ENCODE results near the gene AARSD1. TPM values are rescaled to one million over a fixed set of nuclear protein-coding genes. Genes with fewer than 3 reads are reported as not detected.

The AARSD1 gene, protein sequence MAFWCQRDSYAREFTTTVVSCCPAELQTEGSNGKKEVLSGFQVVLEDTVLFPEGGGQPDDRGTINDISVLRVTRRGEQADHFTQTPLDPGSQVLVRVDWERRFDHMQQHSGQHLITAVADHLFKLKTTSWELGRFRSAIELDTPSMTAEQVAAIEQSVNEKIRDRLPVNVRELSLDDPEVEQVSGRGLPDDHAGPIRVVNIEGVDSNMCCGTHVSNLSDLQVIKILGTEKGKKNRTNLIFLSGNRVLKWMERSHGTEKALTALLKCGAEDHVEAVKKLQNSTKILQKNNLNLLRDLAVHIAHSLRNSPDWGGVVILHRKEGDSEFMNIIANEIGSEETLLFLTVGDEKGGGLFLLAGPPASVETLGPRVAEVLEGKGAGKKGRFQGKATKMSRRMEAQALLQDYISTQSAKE
- total RNA-seq (2022; extraction: Qiagen RNA extraction; ENCODE audit: low read depth) = 55.2 to 67.7 TPM (median 59.1 TPM) in 5 replicates

GRCh38 chr17:42964161-42964932 is at the start of gene AARSD1:
Gene AARSD1, minus strand, starts transcription at chr17:42964454. Its CDS starts 14 bp downstream, at chr17:42964440.

GRCh38 chr17:43006639-43007551 is 42.6 kb upstream of the AARSD1 start, which contains the start of gene IFI35:
Gene IFI35, plus strand, starts transcription at chr17:43006784. Its CDS starts 164 bp downstream, at chr17:43006948.

DNA sequence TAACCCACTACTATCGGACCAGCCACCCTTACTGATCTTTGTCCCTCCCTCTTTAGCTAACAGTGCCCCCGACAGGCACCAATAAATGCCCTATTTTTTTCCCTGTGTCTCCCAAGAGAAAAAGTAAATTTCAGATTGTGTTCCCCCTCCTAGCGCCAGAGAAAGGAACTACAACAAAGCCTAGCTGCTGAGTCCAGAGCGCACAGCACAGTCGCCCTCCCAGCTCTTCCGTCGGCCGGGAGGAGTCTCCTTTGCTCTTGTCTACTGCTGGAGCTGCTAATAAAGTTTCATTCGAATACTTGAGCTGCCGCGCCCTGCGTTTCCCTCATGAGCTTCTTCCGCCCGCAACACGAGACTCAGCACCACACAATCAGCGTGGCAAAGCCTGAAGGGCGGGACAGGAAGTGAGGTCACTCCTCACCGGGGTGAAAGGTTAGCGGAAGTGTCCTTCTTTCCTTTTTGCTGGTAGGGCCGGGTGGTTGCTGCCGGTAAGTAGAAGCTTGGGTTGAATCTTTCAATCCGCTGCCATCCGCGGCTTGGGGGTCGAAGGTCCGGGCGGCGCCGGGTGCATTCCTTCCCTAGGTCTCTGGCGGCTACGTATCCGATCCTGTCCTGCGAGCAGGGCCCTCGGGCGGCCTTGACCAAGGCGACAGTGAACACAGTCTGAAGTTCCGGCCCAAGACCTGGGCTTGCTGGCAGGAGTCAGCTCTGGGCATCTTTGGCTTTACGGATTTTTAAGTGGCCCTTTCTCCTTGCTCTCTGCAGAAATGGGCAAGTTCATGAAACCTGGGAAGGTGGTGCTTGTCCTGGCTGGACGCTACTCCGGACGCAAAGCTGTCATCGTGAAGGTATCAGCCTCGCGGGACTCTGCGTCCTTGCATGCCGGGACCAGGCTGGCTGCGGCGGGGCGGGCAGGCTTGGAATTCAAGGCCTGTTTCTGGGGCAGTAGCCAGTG is 34.0 kb upstream of the AARSD1 start, which contains the start of gene RPL27:
Gene RPL27, plus strand, starts transcription at position 436 of the 955 bp plus-strand sequence. Its CDS starts 332 bp downstream, at position 768.

GRCh38 chr17:42980274-42980765 is 16.1 kb upstream of the AARSD1 start, which contains the start of gene RUNDC1:
Gene RUNDC1, plus strand, starts transcription at chr17:42980565. Its CDS starts 12 bp downstream, at chr17:42980577.

DNA sequence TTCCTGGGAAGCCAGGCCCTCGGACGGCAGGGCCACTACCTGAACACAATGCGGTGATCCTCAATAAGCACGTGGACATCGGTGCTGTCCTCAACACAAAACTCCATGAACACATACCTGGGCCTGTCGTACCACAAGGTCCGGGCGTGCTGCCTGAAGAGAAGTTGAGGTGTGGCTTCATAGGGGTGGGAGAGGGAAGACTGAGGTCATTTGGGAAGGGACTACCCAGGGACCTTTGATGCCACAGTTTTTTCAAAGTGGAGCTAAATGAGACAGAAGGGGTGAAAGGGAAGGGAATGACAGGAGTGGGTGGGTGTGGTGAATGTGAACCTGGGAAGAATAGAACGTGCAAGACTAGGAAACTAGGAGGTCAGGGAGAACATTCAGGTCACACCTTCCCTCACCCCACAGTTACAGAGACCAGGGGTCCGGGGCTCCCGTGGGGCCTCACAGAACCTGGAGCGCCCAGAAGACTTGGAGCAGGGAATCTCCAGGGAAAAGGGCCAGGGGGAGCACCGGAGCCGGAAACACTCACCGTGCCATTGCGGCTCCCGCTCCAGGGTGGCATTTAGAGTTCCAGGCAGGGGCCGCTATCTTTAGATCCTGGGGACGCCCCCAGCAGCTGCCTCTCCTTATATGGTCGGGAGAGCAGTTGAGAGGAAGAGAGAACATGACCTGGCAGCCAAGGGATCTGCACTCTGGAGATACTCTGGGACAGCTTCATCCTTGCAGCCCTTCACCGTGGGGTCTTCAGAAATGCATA is 15.4 kb upstream of the AARSD1 start, which contains the start of gene PTGES3L:
Gene PTGES3L, minus strand, starts transcription at position 570 of the 763 bp plus-strand sequence. Its CDS starts 27 bp downstream, at position 543.

Other genes starting within 250 kb of the AARSD1 start
- gene EZH1, start 219.4 kb downstream of the AARSD1 start, total RNA-seq (2022; extraction: Qiagen RNA extraction; ENCODE audit: low read depth) = 10.2 to 14.6 TPM (median 13.3 TPM) in 5 replicates
- gene RAMP2, start 203.2 kb downstream of the AARSD1 start, total RNA-seq (2022; extraction: Qiagen RNA extraction; ENCODE audit: low read depth) = 0.74 to 1.3 TPM (median 0.88 TPM) in 4 of 5 replicates, not detected in the other
- gene VPS25, start 191.0 kb downstream of the AARSD1 start, total RNA-seq (2022; extraction: Qiagen RNA extraction; ENCODE audit: low read depth) = 118 to 129 TPM (median 121 TPM) in 5 replicates
- gene WNK4, start 183.8 kb downstream of the AARSD1 start, total RNA-seq (2022; extraction: Qiagen RNA extraction; ENCODE audit: low read depth) = 0.47 to 2.3 TPM (median 1.7 TPM) in 5 replicates
- 92.1 to 146 TPM (median 129 TPM) in 5 replicates for gene COA3, start 165.8 kb downstream of the AARSD1 start, total RNA-seq (2022; extraction: Qiagen RNA extraction; ENCODE audit: low read depth)
- 0.18 TPM in 1 of 5 replicates, not detected in the others for gene CNTD1, start 165.6 kb downstream of the AARSD1 start, total RNA-seq (2022; extraction: Qiagen RNA extraction; ENCODE audit: low read depth)
- gene BECN1, start 140.2 kb downstream of the AARSD1 start, total RNA-seq (2022; extraction: Qiagen RNA extraction; ENCODE audit: low read depth) = 73.4 to 105 TPM (median 80.8 TPM) in 5 replicates
- gene PSME3, start 131.1 kb downstream of the AARSD1 start, total RNA-seq (2022; extraction: Qiagen RNA extraction; ENCODE audit: low read depth) = 235 to 258 TPM (median 245 TPM) in 5 replicates
- 1.1 to 2.5 TPM (median 1.9 TPM) in 5 replicates for gene AOC2, start 119.9 kb downstream of the AARSD1 start, total RNA-seq (2022; extraction: Qiagen RNA extraction; ENCODE audit: low read depth)
- gene AOC3, start 113.3 kb downstream of the AARSD1 start, total RNA-seq (2022; extraction: Qiagen RNA extraction; ENCODE audit: low read depth) = 1.1 to 2.5 TPM (median 1.2 TPM) in 5 replicates
- gene G6PC1, start 63.7 kb downstream of the AARSD1 start, total RNA-seq (2022; extraction: Qiagen RNA extraction; ENCODE audit: low read depth) = not detected in 5 replicates
- 0.69 to 1.2 TPM (median 0.74 TPM) in 5 replicates for gene PTGES3L, start 15.6 kb upstream of the AARSD1 start, total RNA-seq (2022; extraction: Qiagen RNA extraction; ENCODE audit: low read depth)
- 18.0 to 23.7 TPM (median 21.3 TPM) in 5 replicates for gene RUNDC1, start 16.1 kb upstream of the AARSD1 start, total RNA-seq (2022; extraction: Qiagen RNA extraction; ENCODE audit: low read depth)
- 2,630 to 3,512 TPM (median 2,993 TPM) in 5 replicates for gene RPL27, start 34.0 kb upstream of the AARSD1 start, total RNA-seq (2022; extraction: Qiagen RNA extraction; ENCODE audit: low read depth)
- 16.0 to 22.6 TPM (median 19.8 TPM) in 5 replicates for gene IFI35, start 42.3 kb upstream of the AARSD1 start, total RNA-seq (2022; extraction: Qiagen RNA extraction; ENCODE audit: low read depth)
- gene VAT1, start 57.9 kb upstream of the AARSD1 start, total RNA-seq (2022; extraction: Qiagen RNA extraction; ENCODE audit: low read depth) = 202 to 253 TPM (median 231 TPM) in 5 replicates
- 0.13 to 0.25 TPM (median 0.16 TPM) in 4 of 5 replicates, not detected in the other for gene RND2, start 60.8 kb upstream of the AARSD1 start, total RNA-seq (2022; extraction: Qiagen RNA extraction; ENCODE audit: low read depth)
- 25.7 to 31.2 TPM (median 28.2 TPM) in 5 replicates for gene BRCA1, start 160.9 kb upstream of the AARSD1 start, total RNA-seq (2022; extraction: Qiagen RNA extraction; ENCODE audit: low read depth)
- 31.8 to 47.2 TPM (median 41.3 TPM) in 5 replicates for gene NBR1, start 206.8 kb upstream of the AARSD1 start, total RNA-seq (2022; extraction: Qiagen RNA extraction; ENCODE audit: low read depth)
- 0.80 to 1.8 TPM (median 0.97 TPM) in 5 replicates for gene TMEM106A, start 247.4 kb upstream of the AARSD1 start, total RNA-seq (2022; extraction: Qiagen RNA extraction; ENCODE audit: low read depth)